CD4-positive, alpha-beta memory T cell (primary cell): ENCODE data around the gene SPTBN4. TPM values are rescaled to one million over a fixed set of nuclear protein-coding genes. Genes with fewer than 3 reads are reported as not detected.

ENCODE experiments used
- CTCF ChIA-PET: fragments of 350-600 bp; sonication (Branson Sonifier 250); formaldehyde crosslinking; loops from one replicate; lab custom pipeline; 2021; ENCODE audit warnings: inconsistent platforms; ENCODE audit not compliant: partially characterized antibody; lab: Charles Lee
- POLR2A ChIA-PET: fragments of 350-600 bp; sonication (Branson Sonifier 250); formaldehyde crosslinking; loops from one replicate; lab custom pipeline; 2021; ENCODE audit not compliant: partially characterized antibody; lab: Charles Lee
- DNase-seq, 5 donors: peaks; one replicate each; pipeline versions ENCODE4 v3.0.0 to v3.0.0-alpha.2; 2020 to 2022; ENCODE audit warnings: mixed read lengths in 1 of 5
- H3K27ac ChIP-seq: one replicate; pipeline ENCODE4 v1.7.0; 2013; ENCODE audit warnings: low read depth, low read length
- H3K27me3 ChIP-seq: 2 replicates; pipeline ENCODE4 v1.7.0; 2013; ENCODE audit warnings: mild to moderate bottlenecking, low read length, moderate library complexity; ENCODE audit not compliant: insufficient read depth
- H3K36me3 ChIP-seq: 2 replicates; pipeline ENCODE4 v1.7.0; 2013; ENCODE audit warnings: mild to moderate bottlenecking, low read length, moderate library complexity; ENCODE audit not compliant: insufficient read depth
- H3K4me1 ChIP-seq: 2 replicates; pipeline ENCODE4 v1.7.0; 2013; ENCODE audit warnings: mild to moderate bottlenecking, low read length, moderate library complexity; ENCODE audit not compliant: insufficient read depth
- H3K4me3 ChIP-seq, 2 donors: one replicate each; pipeline ENCODE4 v1.7.0; 2013; ENCODE audit warnings: low read length in 2 of 2, mild to moderate bottlenecking in 1 of 2
- H3K9me3 ChIP-seq, 2 donors: one replicate each; pipeline ENCODE4 v1.7.0; 2013; ENCODE audit warnings: low read length in 2 of 2, control low read depth in 1 of 2; ENCODE audit not compliant: control insufficient read depth in 1 of 2
- H3K27ac Mint-ChIP-seq, 7 donors: one replicate each; pipeline ENCODE4 v1.8.0; 2020 to 2021; ENCODE audit warnings: mixed read lengths in 7 of 7, mild to moderate bottlenecking in 6 of 7, inconsistent platforms in 3 of 7, moderate library complexity in 3 of 7
- H3K27me3 Mint-ChIP-seq, 2 donors: one replicate each; pipeline ENCODE4 v1.8.0; 2020 to 2021; ENCODE audit warnings: mixed read lengths in 2 of 2
- H3K36me3 Mint-ChIP-seq, 2 donors: one replicate each; pipeline ENCODE4 v1.8.0; 2020 to 2021; ENCODE audit warnings: mixed read lengths in 2 of 2, inconsistent platforms in 1 of 2, mild to moderate bottlenecking in 1 of 2
- H3K4me1 Mint-ChIP-seq, 4 donors: one replicate each; pipeline ENCODE4 v1.8.0; 2020 to 2021; ENCODE audit warnings: mixed read lengths in 4 of 4, mild to moderate bottlenecking in 1 of 4
- H3K4me3 Mint-ChIP-seq, 8 donors: one replicate each; pipeline ENCODE4 v1.8.0; 2020 to 2021; ENCODE audit warnings: mixed read lengths in 8 of 8, mild to moderate bottlenecking in 7 of 8, moderate library complexity in 6 of 8, inconsistent platforms in 3 of 8
- H3K9me3 Mint-ChIP-seq, 8 donors: one replicate each; pipeline ENCODE4 v1.8.0; 2020 to 2021; ENCODE audit warnings: mixed read lengths in 8 of 8, mild to moderate bottlenecking in 5 of 8, inconsistent platforms in 3 of 8, moderate library complexity in 1 of 8
- intact Hi-C: fragments of 100-400 bp; cut with micrococcal nuclease; formaldehyde crosslinking; loops from one replicate; pipeline ENCODE4 v1.15.1; 2023
- polyA plus RNA-seq, 2 donors: library from polyadenylated mRNA; unstranded; fragments of 300-500 nt; fragmentation: Illumina TruSeq; gene quantifications; one replicate each; pipeline ENCODE4 v1.2.3, GENCODE V29; 2021
- total RNA-seq, 2 experiments: library from RNA; stranded (reverse); gene quantifications; one replicate each; pipeline ENCODE4 v1.2.3, GENCODE V29; 2021

SPTBN4 gene
- total and polyA plus RNA-seq, 4 experiments from 2014 or later: 0.02 to 0.30 (median 0.17) TPM; not detected in 1

DNA sequence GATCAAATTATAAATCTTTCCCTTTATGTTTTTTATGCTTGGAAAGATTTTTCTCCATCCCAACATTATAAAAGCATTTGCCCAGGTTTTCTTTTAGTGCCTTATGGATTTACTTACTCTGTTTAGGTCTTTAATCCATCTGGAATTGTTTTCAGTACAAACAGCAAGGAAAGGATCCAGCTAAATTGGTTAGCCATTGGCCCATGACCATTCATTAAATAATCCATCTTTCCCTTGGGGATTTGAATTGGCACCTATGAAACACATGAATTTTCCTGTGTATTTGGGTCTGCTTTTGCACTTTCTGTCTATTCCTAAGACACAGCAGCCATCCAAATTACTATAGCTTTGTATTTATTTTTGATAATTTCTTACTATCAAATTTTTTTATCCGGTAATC is 81.0 kb downstream of the SPTBN4 start:
- Mint-ChIP-seq H3K4me1 (peaks cover 3 to 11% (median 6%) of the 10 kb centered on the region in 4 donors), H3K4me3 (no peak overlapping the region), H3K36me3 (no peaks in the 10 kb centered on the region), H3K9me3 (peaks cover 0 to 4% (median 2%) of the 10 kb centered on the region in 8 donors), H3K27me3 (peaks cover 26 to 40% of the 10 kb centered on the region in 2 donors), H3K27ac (no peak overlapping the region)
- Histone ChIP-seq H3K27me3 (peaks cover 5% of the 10 kb centered on the region), H3K27ac (no peak overlapping the region), H3K9me3 (no peaks in the 10 kb centered on the region), H3K4me1 (peaks cover 5% of the 10 kb centered on the region), H3K4me3 (no peak overlapping the region), H3K36me3 (no peaks in the 10 kb centered on the region)
- intact Hi-C loops: loop anchor here (2.0 kb wide), 1 partner anchor 87 kb away; no protein-coding TSS in a partner anchor
- DNase-seq: no peak
- ChIA-PET CTCF (interaction anchor here (0.8 to 4.8 kb wide), 5 partner anchors 23 to 91 kb away, joined by 3 to 57 read pairs (median 7); partner anchors contain the start of gene LTBP4), POLR2A (interaction anchor here (2.1 kb wide), 1 partner anchor 52 kb away, joined by 8 read pairs; no protein-coding TSS in a partner anchor)

DNA sequence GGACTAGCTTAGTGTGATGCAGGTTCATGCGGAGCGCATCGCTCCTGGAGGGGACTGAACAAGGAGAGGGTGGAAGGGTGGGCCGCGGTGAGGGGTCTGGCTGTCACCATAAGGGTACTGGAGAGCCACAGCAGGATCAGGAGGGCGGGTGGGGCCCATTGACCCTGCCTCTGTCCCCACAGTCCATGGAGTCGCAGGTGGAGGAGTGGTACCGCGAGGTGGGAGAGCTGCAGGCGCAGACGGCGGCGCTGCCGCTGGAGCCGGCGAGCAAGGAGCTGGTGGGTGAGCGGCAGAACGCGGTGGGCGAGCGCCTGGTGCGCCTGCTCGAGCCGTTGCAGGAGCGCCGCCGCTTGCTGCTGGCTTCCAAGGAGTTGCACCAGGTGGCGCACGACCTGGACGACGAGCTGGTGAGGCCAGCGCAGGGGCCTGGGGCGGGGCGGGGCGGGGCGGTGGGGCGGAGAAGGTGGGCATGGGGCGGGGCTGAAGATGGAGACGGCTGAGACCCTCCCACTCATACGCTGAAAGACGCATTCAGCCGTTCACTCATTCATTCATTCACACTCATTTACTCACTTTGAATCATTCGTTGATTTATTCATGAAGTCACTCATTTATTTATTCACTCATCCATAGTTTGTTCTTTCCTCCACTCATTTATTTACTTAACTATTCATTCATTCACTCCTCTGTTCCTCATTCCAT is 82.4 kb downstream of the SPTBN4 start:
- Mint-ChIP-seq H3K27me3 (peaks cover 36 to 49% of the 10 kb centered on the region in 2 donors), H3K4me3 (peak overlapping the region; percentile 5 to 55 (median 38)), H3K9me3 (peaks cover 0 to 4% (median 2%) of the 10 kb centered on the region in 8 donors), H3K4me1 (peaks cover 5 to 11% (median 8%) of the 10 kb centered on the region in 4 donors), H3K36me3 (no peaks in the 10 kb centered on the region), H3K27ac (no peak overlapping the region)
- Histone ChIP-seq H3K9me3 (no peaks in the 10 kb centered on the region), H3K4me3 (no peak overlapping the region), H3K4me1 (peaks cover 5% of the 10 kb centered on the region), H3K27me3 (peaks cover 5% of the 10 kb centered on the region), H3K36me3 (no peaks in the 10 kb centered on the region), H3K27ac (no peak overlapping the region)
- ChIA-PET POLR2A (interaction anchor here (1.0 to 2.1 kb wide), 3 partner anchors 51 to 57 kb away, joined by 3 to 8 read pairs (median 4); no protein-coding TSS in a partner anchor), CTCF (interaction anchor here (0.6 to 4.8 kb wide), 13 partner anchors 8 to 90 kb away, joined by 3 to 57 read pairs (median 4); partner anchors contain the start of gene LTBP4)
- intact Hi-C loops: loop anchor here (1.0 to 2.0 kb wide), 2 partner anchors 49 to 86 kb away; no protein-coding TSS in a partner anchor
- peak; percentile 57 to 66 (median 61) for DNase-seq

DNA sequence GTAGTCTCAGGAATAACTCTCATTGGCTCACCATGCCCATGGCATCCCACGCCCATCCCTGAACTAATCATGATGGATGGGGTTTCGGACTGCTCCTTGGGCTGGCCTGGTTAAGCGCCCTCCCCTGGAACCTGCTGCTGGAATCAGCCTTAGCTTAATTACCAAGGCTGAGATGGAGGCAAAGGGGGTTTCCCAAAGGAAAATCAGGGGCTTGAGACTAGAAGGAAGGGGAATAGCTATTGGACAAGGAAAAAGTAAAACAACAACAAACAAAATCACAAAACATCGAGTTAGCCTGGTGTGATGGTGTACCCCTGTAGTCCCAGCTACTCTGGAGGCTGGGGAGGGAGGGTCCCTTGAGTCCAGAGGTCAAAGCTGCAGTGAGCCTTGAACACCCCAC is 84.2 kb downstream of the SPTBN4 start:
- no peak overlapping the region for H3K4me3 ChIP-seq
- no peaks in the 10 kb centered on the region for H3K36me3 ChIP-seq
- H3K4me1 ChIP-seq: peaks cover 5% of the 10 kb centered on the region
- Mint-ChIP-seq H3K27ac (no peak overlapping the region), H3K36me3 (no peaks in the 10 kb centered on the region), H3K4me1 (peaks cover 5 to 11% (median 8%) of the 10 kb centered on the region in 4 donors), H3K9me3 (peaks cover 0 to 4% (median 2%) of the 10 kb centered on the region in 8 donors), H3K4me3 (no peak overlapping the region), H3K27me3 (peaks cover 45 to 59% of the 10 kb centered on the region in 2 donors)
- intact Hi-C loops: no loop called here
- ChIA-PET CTCF (interaction anchor here (0.9 to 4.8 kb wide), 5 partner anchors 47 to 370 kb away, joined by 3 to 57 read pairs (median 10); partner anchors contain the start of gene LTBP4), POLR2A (no interaction called here)
- DNase-seq: no peak
- H3K9me3 ChIP-seq: no peaks in the 10 kb centered on the region
- H3K27me3 ChIP-seq: peaks cover 5% of the 10 kb centered on the region
- no peak overlapping the region for H3K27ac ChIP-seq

DNA sequence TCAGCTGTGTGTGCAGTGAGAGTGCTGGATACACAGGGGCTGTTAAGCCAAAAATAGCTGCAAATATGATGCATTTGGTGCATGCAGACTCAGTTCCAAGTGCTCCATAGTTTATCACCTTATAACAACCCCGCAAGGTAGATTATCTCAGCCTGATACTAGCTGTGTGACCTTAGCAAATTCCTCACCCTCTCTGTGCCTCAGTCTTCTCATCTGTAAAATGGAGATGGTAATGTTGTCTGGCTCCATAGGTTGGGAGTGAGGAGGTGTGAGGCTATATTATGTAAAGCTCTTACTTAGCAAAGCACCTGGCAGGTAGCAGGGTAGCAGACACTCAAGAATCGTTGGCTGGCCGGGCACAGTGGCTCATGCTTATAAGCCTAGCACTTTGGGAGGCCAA is 86.0 kb downstream of the SPTBN4 start:
- POLR2A ChIA-PET: no interaction called here
- Mint-ChIP-seq H3K27ac (no peak overlapping the region), H3K4me3 (no peak overlapping the region), H3K27me3 (peaks cover 39 to 54% of the 10 kb centered on the region in 2 donors), H3K4me1 (peaks cover 5 to 11% (median 8%) of the 10 kb centered on the region in 4 donors), H3K36me3 (no peaks in the 10 kb centered on the region), H3K9me3 (no peaks in the 10 kb centered on the region)
- intact Hi-C loops: no loop called here
- DNase-seq: no peak
- Histone ChIP-seq H3K4me1 (peaks cover 5% of the 10 kb centered on the region), H3K27me3 (peaks cover 5% of the 10 kb centered on the region), H3K4me3 (no peak overlapping the region), H3K27ac (no peak overlapping the region), H3K36me3 (no peaks in the 10 kb centered on the region), H3K9me3 (no peaks in the 10 kb centered on the region)
- CTCF ChIA-PET: interaction anchor here (0.6 to 0.7 kb wide), 2 partner anchors 17 to 413 kb away, joined by 3 read pairs; no protein-coding TSS in a partner anchor

DNA sequence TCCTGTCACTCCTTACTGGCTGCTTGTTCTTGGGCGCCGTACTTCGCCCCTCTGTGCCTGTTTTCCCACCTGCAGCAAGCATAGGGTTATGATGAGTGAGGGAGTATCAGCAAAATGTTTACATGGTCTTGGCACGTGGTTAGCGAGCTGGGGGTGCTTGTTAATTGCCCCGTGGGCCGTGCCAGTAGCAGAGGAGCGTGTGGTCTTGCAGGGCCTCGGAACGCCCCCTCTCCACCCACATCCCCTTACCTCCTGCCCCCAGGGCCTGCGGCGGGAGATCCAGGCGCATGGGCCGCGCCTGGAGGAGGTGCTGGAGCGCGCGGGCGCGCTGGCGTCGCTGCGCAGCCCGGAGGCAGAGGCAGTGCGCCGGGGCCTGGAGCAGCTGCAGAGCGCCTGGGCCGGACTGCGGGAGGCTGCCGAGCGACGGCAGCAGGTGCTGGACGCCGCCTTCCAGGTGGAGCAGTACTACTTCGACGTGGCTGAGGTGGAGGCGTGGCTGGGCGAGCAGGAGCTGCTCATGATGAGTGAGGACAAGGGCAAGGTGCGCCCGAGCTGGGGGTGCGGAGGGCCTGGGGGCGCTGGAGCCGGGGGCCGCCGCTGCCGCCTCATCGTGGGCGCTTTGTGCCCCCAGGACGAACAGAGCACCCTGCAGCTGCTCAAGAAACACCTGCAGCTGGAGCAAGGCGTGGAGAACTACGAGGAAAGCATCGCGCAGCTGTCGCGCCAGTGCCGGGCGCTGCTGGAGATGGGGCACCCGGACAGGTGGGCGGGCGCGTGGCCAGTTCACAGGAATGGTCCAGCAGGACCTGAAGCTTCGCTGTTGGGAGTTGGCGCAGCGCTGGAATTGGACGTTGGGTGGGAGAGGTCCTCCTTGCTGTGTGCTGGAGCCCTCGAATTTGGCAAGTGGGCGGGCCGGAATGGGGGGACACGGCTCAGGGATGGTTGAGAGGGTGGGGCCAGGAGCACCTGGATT is 87.4 kb downstream of the SPTBN4 start:
- POLR2A ChIA-PET: no interaction called here
- H3K4me1 ChIP-seq: no peaks in the 10 kb centered on the region
- intact Hi-C loops: no loop called here
- Mint-ChIP-seq H3K27ac (no peak overlapping the region), H3K27me3 (peaks cover 37 to 51% of the 10 kb centered on the region in 2 donors), H3K36me3 (no peaks in the 10 kb centered on the region), H3K4me1 (peaks cover under 1 to 7% (median 5%) of the 10 kb centered on the region in 4 donors), H3K4me3 (no peak overlapping the region), H3K9me3 (no peaks in the 10 kb centered on the region)
- DNase-seq: no peak
- CTCF ChIA-PET: no interaction called here
- no peaks in the 10 kb centered on the region for H3K36me3 ChIP-seq
- no peak overlapping the region for H3K27ac ChIP-seq
- no peaks in the 10 kb centered on the region for H3K27me3 ChIP-seq
- no peaks in the 10 kb centered on the region for H3K9me3 ChIP-seq
- H3K4me3 ChIP-seq: no peak overlapping the region

DNA sequence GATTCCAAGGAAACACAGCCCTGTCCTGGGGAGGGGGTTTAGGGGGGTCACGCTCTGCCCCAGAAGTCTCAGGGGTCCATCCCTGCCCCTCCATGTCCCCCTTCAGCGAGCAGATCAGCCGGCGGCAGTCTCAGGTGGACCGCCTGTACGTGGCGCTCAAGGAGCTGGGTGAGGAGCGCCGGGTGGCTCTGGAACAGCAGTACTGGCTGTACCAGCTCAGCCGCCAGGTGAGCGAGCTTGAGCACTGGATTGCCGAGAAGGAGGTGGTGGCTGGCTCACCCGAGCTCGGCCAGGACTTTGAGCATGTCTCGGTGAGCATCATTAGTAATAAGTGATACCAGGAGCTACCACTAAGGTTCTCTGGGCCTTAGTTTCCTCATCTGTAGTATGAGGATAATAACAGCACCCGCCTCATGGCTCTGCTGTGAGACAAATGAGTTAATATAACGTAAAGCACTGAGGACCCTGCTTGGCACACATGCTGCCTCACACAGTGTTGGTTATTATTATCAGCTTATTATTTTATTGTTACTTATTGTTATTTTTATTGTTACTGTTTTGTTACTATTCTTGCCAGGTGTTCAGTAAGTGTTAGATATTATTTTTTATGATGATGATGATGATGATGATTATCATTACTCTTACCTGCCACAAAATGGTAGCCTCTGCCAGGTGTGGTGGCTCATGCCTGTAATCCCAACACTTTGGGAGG is 89.3 kb downstream of the SPTBN4 start:
- Histone ChIP-seq H3K4me3 (no peak overlapping the region), H3K27me3 (no peaks in the 10 kb centered on the region), H3K4me1 (no peaks in the 10 kb centered on the region), H3K36me3 (no peaks in the 10 kb centered on the region), H3K9me3 (no peaks in the 10 kb centered on the region), H3K27ac (no peak overlapping the region)
- POLR2A ChIA-PET: interaction anchor here (1.1 kb wide), 1 partner anchor 37 kb away, joined by 3 read pairs; no protein-coding TSS in a partner anchor
- peak overlapping the region in 1 of 7 donors; percentile 17 for H3K27ac Mint-ChIP-seq
- peaks cover 0 to 3% (median under 1%) of the 10 kb centered on the region in 4 donors for H3K4me1 Mint-ChIP-seq
- DNase-seq: no peak
- no peaks in the 10 kb centered on the region for H3K9me3 Mint-ChIP-seq
- CTCF ChIA-PET: interaction anchor here (1.3 to 1.5 kb wide), 2 partner anchors 12 to 79 kb away, joined by 3 read pairs; no protein-coding TSS in a partner anchor
- peaks cover 39 to 48% of the 10 kb centered on the region in 2 donors for H3K27me3 Mint-ChIP-seq
- intact Hi-C loops: no loop called here
- no peak overlapping the region for H3K4me3 Mint-ChIP-seq
- no peaks in the 10 kb centered on the region for H3K36me3 Mint-ChIP-seq
